Measurements from ENCODE around the gene RBPJ.

RBPJ gene

GRCh38 chr4:26473893-26474292 is 153.1 kb downstream of the RBPJ start:
- TF ChIP-seq, protein P1, sequence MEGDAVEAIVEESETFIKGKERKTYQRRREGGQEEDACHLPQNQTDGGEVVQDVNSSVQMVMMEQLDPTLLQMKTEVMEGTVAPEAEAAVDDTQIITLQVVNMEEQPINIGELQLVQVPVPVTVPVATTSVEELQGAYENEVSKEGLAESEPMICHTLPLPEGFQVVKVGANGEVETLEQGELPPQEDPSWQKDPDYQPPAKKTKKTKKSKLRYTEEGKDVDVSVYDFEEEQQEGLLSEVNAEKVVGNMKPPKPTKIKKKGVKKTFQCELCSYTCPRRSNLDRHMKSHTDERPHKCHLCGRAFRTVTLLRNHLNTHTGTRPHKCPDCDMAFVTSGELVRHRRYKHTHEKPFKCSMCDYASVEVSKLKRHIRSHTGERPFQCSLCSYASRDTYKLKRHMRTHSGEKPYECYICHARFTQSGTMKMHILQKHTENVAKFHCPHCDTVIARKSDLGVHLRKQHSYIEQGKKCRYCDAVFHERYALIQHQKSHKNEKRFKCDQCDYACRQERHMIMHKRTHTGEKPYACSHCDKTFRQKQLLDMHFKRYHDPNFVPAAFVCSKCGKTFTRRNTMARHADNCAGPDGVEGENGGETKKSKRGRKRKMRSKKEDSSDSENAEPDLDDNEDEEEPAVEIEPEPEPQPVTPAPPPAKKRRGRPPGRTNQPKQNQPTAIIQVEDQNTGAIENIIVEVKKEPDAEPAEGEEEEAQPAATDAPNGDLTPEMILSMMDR (IDR thresholded peaks at IDR 0.05; ENCODE audit: insufficient read depth, low read length, poor library complexity, severe bottlenecking): no peak
- no peak overlapping the region for H3K4me3 ChIP-seq (replicated peaks; ENCODE audit: low read depth, low read length)
- no peak for DNase-seq (ENCODE audit: extremely low read depth, insufficient read length)
- no peaks in the 10 kb centered on the region for H3K36me3 ChIP-seq (ENCODE audit: control insufficient read depth, insufficient read depth, low read length)
- H3K27me3 ChIP-seq (replicated peaks; ENCODE audit: control insufficient read depth, insufficient read depth, low read length): no peaks in the 10 kb centered on the region

DNA sequence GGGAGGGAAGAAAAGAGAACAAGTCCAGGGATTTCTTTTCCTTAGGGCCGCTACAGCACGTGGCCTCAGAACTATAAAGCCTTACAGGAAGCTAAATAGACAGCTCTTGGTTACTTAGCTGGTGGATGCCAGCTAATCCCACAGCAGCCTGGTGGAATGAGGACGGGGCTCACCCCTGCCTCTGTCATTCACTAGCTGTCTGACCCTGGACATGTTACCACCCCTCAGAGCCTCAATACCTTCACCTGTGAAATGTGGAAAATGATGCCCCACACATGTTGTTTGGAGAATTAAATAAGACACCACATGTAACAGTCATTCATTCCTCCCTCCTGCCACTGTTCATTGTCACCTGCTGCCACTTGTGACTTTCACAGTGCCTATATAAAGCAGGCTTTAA is 153.7 kb downstream of the RBPJ start:
- TF ChIP-seq, protein P1 (IDR thresholded peaks at IDR 0.05; ENCODE audit: insufficient read depth, low read length, poor library complexity, severe bottlenecking): no peak
- Histone ChIP-seq H3K36me3 (ENCODE audit: control insufficient read depth, insufficient read depth, low read length) (no peaks in the 10 kb centered on the region), H3K27me3 (replicated peaks; ENCODE audit: control insufficient read depth, insufficient read depth, low read length) (no peaks in the 10 kb centered on the region), H3K4me3 (replicated peaks; ENCODE audit: low read depth, low read length) (no peak overlapping the region)
- no peak for DNase-seq (ENCODE audit: extremely low read depth, insufficient read length)

- H3K27me3 ChIP-seq (replicated peaks; ENCODE audit: control insufficient read depth, insufficient read depth, low read length): no peaks in the 10 kb centered on the region
- H3K36me3 ChIP-seq (ENCODE audit: control insufficient read depth, insufficient read depth, low read length): no peaks in the 10 kb centered on the region
- no peak overlapping the region for H3K4me3 ChIP-seq (replicated peaks; ENCODE audit: low read depth, low read length)
- no peak for DNase-seq (ENCODE audit: extremely low read depth, insufficient read length)
- TF ChIP-seq, protein P1 (IDR thresholded peaks at IDR 0.05; ENCODE audit: insufficient read depth, low read length, poor library complexity, severe bottlenecking): no peak
These were observed 154.9 kb downstream of the RBPJ start for GRCh38 chr4:26475716-26476115.

- TF ChIP-seq, protein P1 (IDR thresholded peaks at IDR 0.05; ENCODE audit: insufficient read depth, low read length, poor library complexity, severe bottlenecking): no peak
- no peak overlapping the region for H3K4me3 ChIP-seq (replicated peaks; ENCODE audit: low read depth, low read length)
- no peaks in the 10 kb centered on the region for H3K36me3 ChIP-seq (ENCODE audit: control insufficient read depth, insufficient read depth, low read length)
- no peak for DNase-seq (ENCODE audit: extremely low read depth, insufficient read length)
- no peaks in the 10 kb centered on the region for H3K27me3 ChIP-seq (replicated peaks; ENCODE audit: control insufficient read depth, insufficient read depth, low read length)
These were observed 155.7 kb downstream of the RBPJ start for GRCh38 chr4:26476545-26476944.

DNA sequence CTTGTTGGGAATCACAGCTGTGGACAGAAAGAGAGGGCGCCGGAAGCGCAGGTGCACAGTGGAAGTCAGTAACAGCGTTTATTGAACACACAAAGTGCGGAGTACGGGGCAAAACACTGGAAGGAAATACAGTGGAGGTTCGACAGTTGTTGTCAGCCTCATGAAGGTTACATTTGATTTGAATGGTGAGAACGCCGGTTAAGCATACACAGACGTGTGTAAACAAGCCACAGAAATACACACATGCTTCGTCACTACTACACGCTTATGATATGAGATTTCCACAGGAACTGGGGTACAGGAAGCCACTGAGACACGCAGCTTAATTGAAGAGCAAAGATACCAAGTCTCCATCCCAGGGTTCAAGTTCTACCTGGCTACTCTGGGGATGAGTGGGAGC is 157.5 kb downstream of the RBPJ start:
- no peak overlapping the region for H3K4me3 ChIP-seq (replicated peaks; ENCODE audit: low read depth, low read length)
- no peak for DNase-seq (ENCODE audit: extremely low read depth, insufficient read length)
- H3K27me3 ChIP-seq (replicated peaks; ENCODE audit: control insufficient read depth, insufficient read depth, low read length): no peaks in the 10 kb centered on the region
- no peaks in the 10 kb centered on the region for H3K36me3 ChIP-seq (ENCODE audit: control insufficient read depth, insufficient read depth, low read length)
- TF ChIP-seq, protein P1 (IDR thresholded peaks at IDR 0.05; ENCODE audit: insufficient read depth, low read length, poor library complexity, severe bottlenecking): no peak

All from GM06990 (cell line).